Nephron (organoid): ENCODE results near the gene FXR2.
"Not testable (repeated sequence)": the region's sequence is repeated elsewhere in the genome, so short reads cannot be mapped to it uniquely, and the experiment has no call there.

Experiments used
- H3K27ac Mint-ChIP-seq, 3 experiments: 2 replicates each; pipeline ENCODE4 v1.8.0; 2020; ENCODE audit warnings: mixed read lengths in 3 of 3, mild to moderate bottlenecking in 2 of 3, moderate library complexity in 1 of 3
- H3K27me3 Mint-ChIP-seq: 2 replicates; pipeline ENCODE4 v1.8.0; 2021; ENCODE audit warnings: low read depth, mild to moderate bottlenecking, moderate library complexity, mixed read lengths
- H3K36me3 Mint-ChIP-seq: 2 replicates; pipeline ENCODE4 v1.8.0; 2020; ENCODE audit warnings: low read depth, mixed read lengths
- H3K4me1 Mint-ChIP-seq: 2 replicates; pipeline ENCODE4 v1.8.0; 2020; ENCODE audit warnings: mixed read lengths
- H3K4me3 Mint-ChIP-seq, 3 experiments: 2 replicates each; pipeline ENCODE4 v1.8.0; 2020; ENCODE audit warnings: mild to moderate bottlenecking in 3 of 3, mixed read lengths in 3 of 3, moderate library complexity in 2 of 3
- H3K9me3 Mint-ChIP-seq: 2 replicates; pipeline ENCODE4 v1.8.0; 2020; ENCODE audit warnings: mixed read lengths
- TF ChIP-seq, protein P1 (sequence below), 3 experiments: fragments of 200-600 bp; sonication (generic); IDR thresholded peaks; one replicate each; pipeline ENCODE4 v1.5.0; 2021; ENCODE audit warnings: antibody characterized with exemption in 3 of 3; ENCODE audit not compliant: unreplicated experiment in 3 of 3

FXR2 gene

DNA sequence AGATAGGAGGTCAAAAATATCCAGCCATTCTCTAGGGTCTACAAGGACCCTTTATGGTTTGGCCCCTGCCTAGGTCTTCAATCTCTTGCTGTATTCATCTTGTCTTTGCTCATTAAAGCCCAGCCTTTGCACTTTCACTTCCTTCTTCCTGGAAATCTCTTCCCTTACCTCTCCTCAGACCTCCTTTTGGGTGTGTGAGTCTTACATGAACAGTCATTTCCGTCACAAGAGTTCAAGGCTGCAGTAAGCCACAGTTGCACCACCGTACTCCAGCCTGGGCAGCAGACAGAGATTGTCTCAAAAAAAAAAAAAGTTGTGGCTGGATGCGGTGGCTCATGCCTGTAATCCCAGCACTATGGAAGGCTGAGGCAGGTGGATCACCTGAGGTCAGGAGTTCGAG, 30.1 kb upstream of the FXR2 start:
- Mint-ChIP-seq H3K9me3 (no peaks in the 10 kb centered on the region), H3K27me3 (peaks cover 6% of the 10 kb centered on the region), H3K27ac (no peak overlapping the region), H3K4me1 (peaks cover under 1% of the 10 kb centered on the region), H3K36me3 (no peaks in the 10 kb centered on the region), H3K4me3 (no peak overlapping the region)
- TF ChIP-seq, protein P1, sequence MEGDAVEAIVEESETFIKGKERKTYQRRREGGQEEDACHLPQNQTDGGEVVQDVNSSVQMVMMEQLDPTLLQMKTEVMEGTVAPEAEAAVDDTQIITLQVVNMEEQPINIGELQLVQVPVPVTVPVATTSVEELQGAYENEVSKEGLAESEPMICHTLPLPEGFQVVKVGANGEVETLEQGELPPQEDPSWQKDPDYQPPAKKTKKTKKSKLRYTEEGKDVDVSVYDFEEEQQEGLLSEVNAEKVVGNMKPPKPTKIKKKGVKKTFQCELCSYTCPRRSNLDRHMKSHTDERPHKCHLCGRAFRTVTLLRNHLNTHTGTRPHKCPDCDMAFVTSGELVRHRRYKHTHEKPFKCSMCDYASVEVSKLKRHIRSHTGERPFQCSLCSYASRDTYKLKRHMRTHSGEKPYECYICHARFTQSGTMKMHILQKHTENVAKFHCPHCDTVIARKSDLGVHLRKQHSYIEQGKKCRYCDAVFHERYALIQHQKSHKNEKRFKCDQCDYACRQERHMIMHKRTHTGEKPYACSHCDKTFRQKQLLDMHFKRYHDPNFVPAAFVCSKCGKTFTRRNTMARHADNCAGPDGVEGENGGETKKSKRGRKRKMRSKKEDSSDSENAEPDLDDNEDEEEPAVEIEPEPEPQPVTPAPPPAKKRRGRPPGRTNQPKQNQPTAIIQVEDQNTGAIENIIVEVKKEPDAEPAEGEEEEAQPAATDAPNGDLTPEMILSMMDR (IDR thresholded peaks at IDR 0.05; ENCODE audit: unreplicated experiment in 3 of 3) = no peak

DNA sequence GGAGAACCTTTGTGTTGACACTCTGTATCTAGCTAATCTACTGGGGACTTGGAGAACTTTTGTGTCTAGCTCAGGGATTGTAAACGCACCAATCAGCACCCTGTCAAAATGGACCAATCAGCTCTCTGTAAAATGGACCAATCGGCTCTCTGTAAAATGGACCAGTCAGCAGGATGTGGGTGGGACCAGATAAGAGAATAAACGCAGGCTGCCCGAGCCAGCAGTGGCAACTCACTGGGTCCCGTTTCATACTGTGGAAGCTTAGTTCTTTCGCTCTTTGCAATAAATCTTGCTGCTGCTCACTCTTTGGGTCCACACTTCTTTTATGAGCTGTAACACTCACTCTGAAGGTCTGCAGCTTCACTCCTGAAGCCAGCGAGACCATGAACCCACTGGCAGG, 26.9 kb upstream of the FXR2 start:
- not testable (repeated sequence) for H3K27ac Mint-ChIP-seq, H3K4me3 Mint-ChIP-seq, H3K27me3 Mint-ChIP-seq, H3K36me3 Mint-ChIP-seq, H3K4me1 Mint-ChIP-seq, H3K9me3 Mint-ChIP-seq

DNA sequence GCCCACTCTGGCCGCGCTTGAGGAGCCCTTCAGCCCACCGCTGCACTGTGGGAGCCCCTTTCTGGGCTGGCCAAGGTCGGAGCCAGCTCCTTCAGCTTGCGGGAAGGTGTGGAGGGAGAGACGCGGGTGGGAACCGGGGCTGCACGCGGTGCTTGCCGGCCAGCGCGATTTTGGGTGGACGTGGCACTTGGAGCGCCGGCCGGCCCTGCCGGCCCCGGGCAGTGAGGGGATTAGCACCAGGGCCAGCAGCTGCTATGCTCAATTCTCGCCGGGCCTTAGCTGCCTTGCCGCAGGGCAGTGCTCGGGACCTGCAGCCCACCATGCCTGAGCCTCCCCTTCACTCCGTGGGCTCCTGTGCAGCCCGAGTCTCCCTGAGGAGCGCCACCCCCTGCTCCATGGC, 26.1 kb upstream of the FXR2 start:
- Mint-ChIP-seq H3K27me3 (peaks cover 4% of the 10 kb centered on the region), H3K9me3 (no peaks in the 10 kb centered on the region), H3K4me3 (no peak overlapping the region), H3K4me1 (no peaks in the 10 kb centered on the region), H3K27ac (no peak overlapping the region), H3K36me3 (no peaks in the 10 kb centered on the region)
- TF ChIP-seq, protein P1 (IDR thresholded peaks at IDR 0.05; ENCODE audit: unreplicated experiment in 3 of 3) = no peak

DNA sequence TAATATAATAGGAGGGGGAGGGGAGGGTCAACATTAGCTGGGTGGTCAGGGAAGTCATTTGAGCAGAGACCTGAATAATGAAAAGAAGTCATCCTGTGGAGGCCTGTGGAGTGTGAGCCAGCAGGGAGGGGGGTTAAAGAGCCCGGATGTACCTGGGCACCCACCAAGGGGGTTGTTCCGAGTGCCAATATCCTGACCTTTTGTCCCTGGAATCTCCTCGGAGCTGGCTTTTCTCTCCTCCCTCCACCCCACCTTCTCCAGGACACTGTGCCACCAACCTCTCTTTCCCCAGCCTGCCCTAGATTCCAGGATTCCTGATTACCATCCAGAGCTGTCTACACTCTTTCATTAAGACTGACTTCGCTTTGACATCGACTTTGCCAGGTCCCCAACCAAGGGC, 21.5 kb upstream of the FXR2 start:
- TF ChIP-seq, protein P1 (IDR thresholded peaks at IDR 0.05; ENCODE audit: unreplicated experiment in 3 of 3) = no peak
- Mint-ChIP-seq H3K4me1 (no peaks in the 10 kb centered on the region), H3K36me3 (no peaks in the 10 kb centered on the region), H3K4me3 (no peak overlapping the region), H3K27me3 (peaks cover 4% of the 10 kb centered on the region), H3K9me3 (no peaks in the 10 kb centered on the region), H3K27ac (peak overlapping the region in 1 of 3 experiments; percentile 14)

DNA sequence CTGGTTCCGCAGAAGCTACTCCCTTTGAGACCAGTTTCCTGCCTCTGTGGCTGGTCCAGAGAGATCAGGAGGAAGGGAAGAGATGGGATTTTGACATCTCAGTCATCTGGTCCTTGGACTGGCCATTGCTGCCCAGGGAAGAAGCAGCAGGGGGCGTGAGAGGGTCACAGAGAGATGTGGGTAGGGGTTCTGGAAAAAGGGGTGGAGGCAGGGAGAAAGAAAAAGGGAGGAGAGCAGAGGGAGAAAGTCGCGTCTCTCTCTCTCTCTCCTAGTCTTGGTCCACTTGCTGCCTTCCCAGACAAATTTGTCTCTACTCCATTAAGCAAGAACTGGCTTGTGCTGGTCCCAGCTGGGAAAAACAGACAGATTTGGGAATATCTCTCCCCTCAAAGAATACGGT, 19.7 kb upstream of the FXR2 start:
- no peaks in the 10 kb centered on the region for H3K9me3 Mint-ChIP-seq
- H3K27me3 Mint-ChIP-seq = peaks cover 4% of the 10 kb centered on the region
- TF ChIP-seq, protein P1 (IDR thresholded peaks at IDR 0.05; ENCODE audit: unreplicated experiment in 3 of 3) = peak; percentile 52 to 68 (median 66)
- no peaks in the 10 kb centered on the region for H3K36me3 Mint-ChIP-seq
- peak overlapping the region; percentile 43 to 58 (median 57) for H3K27ac Mint-ChIP-seq
- no peak overlapping the region for H3K4me3 Mint-ChIP-seq
- H3K4me1 Mint-ChIP-seq = no peaks in the 10 kb centered on the region

DNA sequence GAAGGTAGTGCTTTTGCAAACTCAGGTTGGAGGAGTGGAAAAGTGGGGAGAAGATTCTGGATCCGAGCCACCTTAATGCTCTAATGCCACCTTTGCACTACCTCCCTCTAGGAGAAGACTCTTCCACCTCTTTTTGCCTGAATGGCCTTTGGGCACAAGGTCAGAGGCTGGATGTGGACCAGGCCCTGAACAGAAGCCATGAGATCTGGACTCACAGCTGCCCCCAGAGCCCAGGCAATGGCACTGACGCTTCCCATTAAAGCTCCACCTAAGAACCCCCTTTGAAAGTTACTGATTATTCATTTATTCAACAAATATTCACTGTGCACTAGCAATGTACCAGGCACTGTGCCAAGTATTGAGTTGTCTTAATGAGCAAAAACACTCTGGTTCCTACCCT, 18.4 kb upstream of the FXR2 start:
- H3K27ac Mint-ChIP-seq = peak overlapping the region in 2 of 3 experiments; percentile 43 to 65
- H3K36me3 Mint-ChIP-seq = no peaks in the 10 kb centered on the region
- H3K4me1 Mint-ChIP-seq = no peaks in the 10 kb centered on the region
- H3K27me3 Mint-ChIP-seq = peaks cover 4% of the 10 kb centered on the region
- H3K9me3 Mint-ChIP-seq = no peaks in the 10 kb centered on the region
- no peak overlapping the region for H3K4me3 Mint-ChIP-seq
- TF ChIP-seq, protein P1 (IDR thresholded peaks at IDR 0.05; ENCODE audit: unreplicated experiment in 3 of 3) = no peak
